GM23248 (cell line): Measurements from ENCODE around the gene PSMA7.

Source experiments
- EZH2 ChIP-seq: fragments of 200-600 bp; sonication (generic); IDR thresholded peaks from 2 replicates; pipeline ENCODE4 v1.6.1; 2018; ENCODE audit warnings: antibody characterized with exemption, mild to moderate bottlenecking; ENCODE audit not compliant: insufficient read depth, poor library complexity, severe bottlenecking
- EZH2phosphoT487 ChIP-seq: fragments of 200-600 bp; sonication (generic); IDR thresholded peaks from 2 replicates; pipeline ENCODE4 v1.6.1; 2018; ENCODE audit warnings: antibody characterized with exemption, moderate library complexity, mild to moderate bottlenecking, low read depth; ENCODE audit not compliant: insufficient read depth

- no peak for TF ChIP-seq EZH2
- no peak for TF ChIP-seq EZH2phosphoT487
Measured at GRCh38 chr20:62183426-62184142, 40.4 kb upstream of the PSMA7 start.
